Measurements from ENCODE around the gene PIGH. TPM values are rescaled to one million over a fixed set of nuclear protein-coding genes. Genes with fewer than 3 reads are reported as not detected.
"Not testable (repeated sequence)": the region's sequence is repeated elsewhere in the genome, so short reads cannot be mapped to it uniquely, and the experiment has no call there.

Gene PIGH
- total and polyA plus RNA-seq, 2 experiments from 2014 or later, result 64.4 to 75.8 TPM

DNA sequence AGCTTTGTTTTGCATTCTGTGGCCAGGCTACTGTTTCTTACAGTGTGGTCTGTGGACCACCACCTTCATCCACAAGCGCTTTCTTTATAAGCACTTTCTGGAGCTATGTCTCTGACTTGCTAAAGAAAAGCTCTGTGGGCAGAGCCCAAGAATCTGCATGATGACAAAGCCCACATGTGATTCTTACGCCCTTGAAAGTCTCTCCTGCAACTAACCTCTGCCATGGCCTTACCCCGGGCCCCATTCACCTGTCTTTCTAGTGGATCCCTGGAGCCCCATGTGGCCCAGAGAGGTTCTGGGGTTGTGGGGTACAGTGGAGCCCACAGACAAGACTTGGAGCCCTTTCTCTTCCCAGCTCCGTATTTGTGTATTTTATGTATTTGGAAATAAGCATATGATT lies 50.3 kb downstream of the PIGH start:
- 90% methylated on average over 4 of the region's 4 CpGs for WGBS (ENCODE audit: low lambda C conversion rate, missing lambda C conversion rate)
- no peak for TF ChIP-seq EZH2phosphoT487 (IDR thresholded peaks at IDR 0.05; ENCODE audit: low read depth, severe bottlenecking, unreplicated experiment)
- no peaks in the 10 kb centered on the region for H3K27me3 ChIP-seq
- H3K36me3 ChIP-seq (replicated peaks; ENCODE audit: insufficient read depth, low read depth), result no peaks in the 10 kb centered on the region
- no peaks in the 10 kb centered on the region for H3K9me2 ChIP-seq (replicated peaks; ENCODE audit: insufficient read depth)
- H3K4me3 ChIP-seq, result no peak overlapping the region
- H2AFZ ChIP-seq, result no peak overlapping the region
- H3K27ac ChIP-seq, result no peak overlapping the region
- H3K9me3 ChIP-seq (ENCODE audit: low read depth), result no peaks in the 10 kb centered on the region
- H3K79me2 ChIP-seq, result no peaks in the 10 kb centered on the region
- no peaks in the 10 kb centered on the region for H3K4me1 ChIP-seq (ENCODE audit: insufficient read depth)
- H4K20me1 ChIP-seq (ENCODE audit: insufficient read depth, poor library complexity, severe bottlenecking), result no peaks in the 10 kb centered on the region
- H3K4me2 ChIP-seq, result no peak overlapping the region
- no peak for DNase-seq (ENCODE audit: low spot score)

- no peak for DNase-seq (ENCODE audit: low spot score)
- no peaks in the 10 kb centered on the region for H4K20me1 ChIP-seq (ENCODE audit: insufficient read depth, poor library complexity, severe bottlenecking)
- H3K27me3 ChIP-seq, result no peaks in the 10 kb centered on the region
- H3K79me2 ChIP-seq, result peaks cover 2% of the 10 kb centered on the region
- WGBS (ENCODE audit: low lambda C conversion rate, missing lambda C conversion rate), result 93% methylated on average over 5 of the region's 5 CpGs
- no peak for TF ChIP-seq EZH2phosphoT487 (IDR thresholded peaks at IDR 0.05; ENCODE audit: low read depth, severe bottlenecking, unreplicated experiment)
- no peak for TF ChIP-seq CTCF (IDR thresholded peaks at IDR 0.05; ENCODE audit: poor library complexity)
- TF ChIP-seq EZH2 (IDR thresholded peaks at IDR 0.05; ENCODE audit: borderline replicate concordance), result no peak
- H3K4me1 ChIP-seq (ENCODE audit: insufficient read depth), result no peaks in the 10 kb centered on the region
- H3K36me3 ChIP-seq (replicated peaks; ENCODE audit: insufficient read depth, low read depth), result no peaks in the 10 kb centered on the region
- H3K4me2 ChIP-seq, result no peak overlapping the region
- no peaks in the 10 kb centered on the region for H3K9me3 ChIP-seq (ENCODE audit: low read depth)
- no peak overlapping the region for H3K4me3 ChIP-seq
- H3K27ac ChIP-seq, result no peak overlapping the region
- no peaks in the 10 kb centered on the region for H3K9me2 ChIP-seq (replicated peaks; ENCODE audit: insufficient read depth)
- no peak overlapping the region for H2AFZ ChIP-seq
These were observed 52.8 kb downstream of the PIGH start for GRCh38 chr14:67547224-67547780.

GRCh38 chr14:67544590-67544989 lies 55.5 kb downstream of the PIGH start:
- Histone ChIP-seq H3K27ac (no peak overlapping the region), H3K9me2 (replicated peaks; ENCODE audit: insufficient read depth) (no peaks in the 10 kb centered on the region), H4K20me1 (ENCODE audit: insufficient read depth, poor library complexity, severe bottlenecking) (no peaks in the 10 kb centered on the region), H3K4me3 (no peak overlapping the region), H3K36me3 (replicated peaks; ENCODE audit: insufficient read depth, low read depth) (no peaks in the 10 kb centered on the region), H3K27me3 (no peaks in the 10 kb centered on the region), H2AFZ (no peak overlapping the region), H3K79me2 (peaks cover 15% of the 10 kb centered on the region), H3K9me3 (ENCODE audit: low read depth) (no peaks in the 10 kb centered on the region), H3K4me1 (ENCODE audit: insufficient read depth) (no peaks in the 10 kb centered on the region), H3K4me2 (no peak overlapping the region)
- TF ChIP-seq CTCF (IDR thresholded peaks at IDR 0.05; ENCODE audit: poor library complexity), result no peak
- no peak for TF ChIP-seq EZH2 (IDR thresholded peaks at IDR 0.05; ENCODE audit: borderline replicate concordance)
- no peak for TF ChIP-seq EZH2phosphoT487 (IDR thresholded peaks at IDR 0.05; ENCODE audit: low read depth, severe bottlenecking, unreplicated experiment)
- 94% methylated on average over 1 of the region's 1 CpG for WGBS (ENCODE audit: low lambda C conversion rate, missing lambda C conversion rate)
- no peak for DNase-seq (ENCODE audit: low spot score)

DNA sequence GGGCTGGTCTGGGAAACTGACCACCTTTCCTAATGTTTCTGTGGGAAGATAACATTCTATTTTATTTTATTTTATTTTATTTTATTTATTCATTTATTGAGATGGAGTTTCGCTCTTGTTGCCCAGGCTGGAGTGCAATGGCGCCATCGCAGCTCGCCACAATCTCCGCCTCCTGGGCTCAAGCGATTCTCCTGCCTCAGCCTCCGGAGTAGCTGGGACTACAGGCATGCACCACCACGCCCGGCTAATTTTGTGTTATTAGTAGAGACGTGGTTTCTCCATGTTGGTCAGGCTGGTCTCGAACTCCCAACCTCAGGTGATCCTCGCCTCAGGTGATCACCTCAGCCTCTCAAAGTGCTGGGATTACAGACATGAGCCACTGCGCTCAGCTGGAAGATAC lies 57.4 kb downstream of the PIGH start:
- H3K9me2 ChIP-seq (replicated peaks; ENCODE audit: insufficient read depth); H2AFZ ChIP-seq; H3K27me3 ChIP-seq; H4K20me1 ChIP-seq (ENCODE audit: insufficient read depth, poor library complexity, severe bottlenecking); H3K9me3 ChIP-seq (ENCODE audit: low read depth); H3K36me3 ChIP-seq (replicated peaks; ENCODE audit: insufficient read depth, low read depth); H3K4me2 ChIP-seq; H3K4me1 ChIP-seq (ENCODE audit: insufficient read depth); DNase-seq (ENCODE audit: low spot score); H3K4me3 ChIP-seq: not testable (repeated sequence)
- Histone ChIP-seq H3K79me2 (peaks cover 34% of the 10 kb centered on the region), H3K27ac (peak overlapping the region; percentile 81)
- WGBS (ENCODE audit: low lambda C conversion rate, missing lambda C conversion rate), result 97% methylated on average over 13 of the region's 13 CpGs

Measured in hepatocyte (in vitro differentiated cells).